Measurements from ENCODE around the gene SDK1. TPM values are rescaled to one million over a fixed set of nuclear protein-coding genes. Genes with fewer than 3 reads are reported as not detected.

SDK1 gene
- total and polyA plus RNA-seq, 7 donors: 0.31 to 2.4 (median 1.3) TPM

DNA sequence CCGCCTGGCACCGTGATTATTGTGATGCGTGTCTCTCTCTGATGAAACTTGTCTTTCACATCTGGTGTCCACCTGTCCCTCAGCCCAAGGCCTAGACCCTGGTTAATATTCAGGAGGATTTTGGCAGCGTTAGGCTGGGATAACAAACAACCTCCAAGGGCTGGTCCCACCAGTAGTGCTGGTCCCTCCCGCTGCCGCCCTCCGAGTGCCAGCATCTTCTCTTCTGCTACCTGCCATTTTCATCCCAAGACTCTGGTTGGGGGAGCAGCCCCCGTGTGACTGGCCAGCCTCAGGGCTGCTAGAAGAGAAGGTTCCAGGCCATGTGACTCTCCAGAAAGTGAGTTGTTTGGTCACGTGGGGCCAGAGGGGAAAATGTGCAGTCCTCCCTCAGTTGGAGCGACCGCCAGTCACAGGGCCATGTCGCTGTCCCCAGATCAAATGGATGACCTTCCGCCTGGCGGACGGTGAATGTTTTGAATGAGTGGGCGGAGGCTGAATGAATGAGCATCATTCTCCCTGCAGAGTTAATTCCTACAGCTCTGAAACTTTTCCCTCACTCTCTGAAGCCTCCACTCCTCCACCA is 901.2 kb downstream of the SDK1 start:
- DNase-seq (no peak), ATAC-seq (no peak)
- Histone ChIP-seq H3K27me3 (ENCODE audit: insufficient read depth in 3 of 3, low read length in 2 of 3) (no peaks in the 10 kb centered on the region), H3K4me1 (no peaks in the 10 kb centered on the region), H3K4me3 (no peak overlapping the region), H3K9me3 (no peaks in the 10 kb centered on the region), H3K27ac (no peak overlapping the region), H3K36me3 (ENCODE audit: insufficient read depth in 1 of 2, low read depth in 1 of 2) (no peaks in the 10 kb centered on the region)
- TF ChIP-seq, protein P1, sequence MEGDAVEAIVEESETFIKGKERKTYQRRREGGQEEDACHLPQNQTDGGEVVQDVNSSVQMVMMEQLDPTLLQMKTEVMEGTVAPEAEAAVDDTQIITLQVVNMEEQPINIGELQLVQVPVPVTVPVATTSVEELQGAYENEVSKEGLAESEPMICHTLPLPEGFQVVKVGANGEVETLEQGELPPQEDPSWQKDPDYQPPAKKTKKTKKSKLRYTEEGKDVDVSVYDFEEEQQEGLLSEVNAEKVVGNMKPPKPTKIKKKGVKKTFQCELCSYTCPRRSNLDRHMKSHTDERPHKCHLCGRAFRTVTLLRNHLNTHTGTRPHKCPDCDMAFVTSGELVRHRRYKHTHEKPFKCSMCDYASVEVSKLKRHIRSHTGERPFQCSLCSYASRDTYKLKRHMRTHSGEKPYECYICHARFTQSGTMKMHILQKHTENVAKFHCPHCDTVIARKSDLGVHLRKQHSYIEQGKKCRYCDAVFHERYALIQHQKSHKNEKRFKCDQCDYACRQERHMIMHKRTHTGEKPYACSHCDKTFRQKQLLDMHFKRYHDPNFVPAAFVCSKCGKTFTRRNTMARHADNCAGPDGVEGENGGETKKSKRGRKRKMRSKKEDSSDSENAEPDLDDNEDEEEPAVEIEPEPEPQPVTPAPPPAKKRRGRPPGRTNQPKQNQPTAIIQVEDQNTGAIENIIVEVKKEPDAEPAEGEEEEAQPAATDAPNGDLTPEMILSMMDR (IDR thresholded peaks at IDR 0.05): no peak
- intact Hi-C loops (cut with DNase I): no loop called here
- 34 to 53% (median 41%) methylated on average over 16 of the region's 16 CpGs for WGBS, 3 donors

DNA sequence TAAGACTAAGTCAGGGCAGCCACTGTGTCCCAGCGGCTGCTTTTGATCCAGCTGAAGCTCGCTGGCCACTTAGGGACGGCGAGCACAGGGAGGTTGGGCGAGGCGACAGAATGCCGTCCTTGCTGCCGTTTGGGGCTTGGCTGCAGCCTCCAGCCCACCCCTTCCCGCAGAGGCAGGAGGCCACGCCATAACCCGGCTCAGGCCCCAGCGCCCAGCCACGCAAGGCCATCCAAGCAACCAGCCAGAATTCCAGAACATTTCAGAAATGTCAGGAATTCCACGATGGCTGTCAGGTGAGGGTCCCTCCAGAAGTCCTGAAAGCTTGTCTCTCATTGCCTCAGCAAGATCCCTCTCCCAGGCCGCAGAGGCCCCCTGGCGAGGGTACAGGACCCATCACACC is 901.9 kb downstream of the SDK1 start:
- Histone ChIP-seq H3K27me3 (ENCODE audit: insufficient read depth in 3 of 3, low read length in 2 of 3) (no peaks in the 10 kb centered on the region), H3K9me3 (no peaks in the 10 kb centered on the region), H3K36me3 (ENCODE audit: insufficient read depth in 1 of 2, low read depth in 1 of 2) (no peaks in the 10 kb centered on the region), H3K4me3 (no peak overlapping the region), H3K4me1 (no peaks in the 10 kb centered on the region), H3K27ac (no peak overlapping the region)
- TF ChIP-seq, protein P1 (IDR thresholded peaks at IDR 0.05): no peak
- intact Hi-C loops (cut with DNase I): no loop called here
- DNase-seq: no peak
- ATAC-seq: no peak
- WGBS, 3 donors: 37 to 70% (median 44%) methylated on average over 16 of the region's 16 CpGs

- TF ChIP-seq, protein P1 (IDR thresholded peaks at IDR 0.05): no peak
- ATAC-seq: no peak
Measured at GRCh38 chr7:4203626-4204512, 902.8 kb downstream of the SDK1 start.

GRCh38 chr7:4204513-4205165 is 903.6 kb downstream of the SDK1 start:
- ATAC-seq (no peak), DNase-seq (peak in 1 of 2 donors; percentile 20)
- Histone ChIP-seq H3K9me3 (no peaks in the 10 kb centered on the region), H3K36me3 (ENCODE audit: insufficient read depth in 1 of 2, low read depth in 1 of 2) (no peaks in the 10 kb centered on the region), H3K4me3 (no peak overlapping the region), H3K4me1 (no peaks in the 10 kb centered on the region), H3K27ac (no peak overlapping the region), H3K27me3 (ENCODE audit: insufficient read depth in 3 of 3, low read length in 2 of 3) (no peaks in the 10 kb centered on the region)
- TF ChIP-seq, protein P1 (IDR thresholded peaks at IDR 0.05): no peak
- WGBS, 3 donors: 53 to 80% (median 58%) methylated on average over 32 of the region's 32 CpGs
- intact Hi-C loops (cut with DNase I): no loop called here

More at GRCh38 chr7:4203626-4204512, 902.8 kb downstream of the SDK1 start:
- intact Hi-C loops (cut with DNase I): no loop called here
- WGBS, 3 donors: 75 to 81% (median 80%) methylated on average over 29 of the region's 29 CpGs
- Histone ChIP-seq H3K4me3 (no peak overlapping the region), H3K36me3 (ENCODE audit: insufficient read depth in 1 of 2, low read depth in 1 of 2) (no peaks in the 10 kb centered on the region), H3K4me1 (no peaks in the 10 kb centered on the region), H3K27ac (no peak overlapping the region), H3K9me3 (no peaks in the 10 kb centered on the region), H3K27me3 (ENCODE audit: insufficient read depth in 3 of 3, low read length in 2 of 3) (no peaks in the 10 kb centered on the region)
- no peak for DNase-seq

Data from psoas muscle (tissue), 8 donors.